ENCODE results near the gene HACD2.

The HACD2 gene

DNA sequence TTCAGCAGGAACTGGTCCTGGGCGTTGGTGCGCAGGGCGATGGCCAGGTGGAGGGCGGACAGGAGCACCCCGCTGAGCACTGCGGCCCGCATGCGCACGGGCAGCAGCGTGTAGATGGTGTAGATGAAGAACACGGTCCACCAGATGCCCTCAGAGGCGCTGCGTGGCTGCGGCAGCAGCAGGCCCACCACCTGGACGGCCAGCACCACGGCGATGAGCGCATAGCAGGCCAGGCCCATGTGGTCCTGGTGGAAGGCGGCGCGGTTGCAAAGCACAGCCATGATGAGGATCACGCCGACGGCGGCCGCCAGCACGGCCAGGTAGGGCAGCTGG, 137.5 kb downstream of the HACD2 start:
- no peak for DNase-seq (ENCODE audit: low read depth)

GRCh38 chr3:123446610-123447109, 138.2 kb downstream of the HACD2 start:
- DNase-seq (ENCODE audit: low read depth) = no peak

- DNase-seq (ENCODE audit: low read depth) = no peak
Observed at GRCh38 chr3:123446210-123446609, 138.6 kb downstream of the HACD2 start.

- no peak for DNase-seq (ENCODE audit: low read depth)
Observed at GRCh38 chr3:123445702-123446101, 139.2 kb downstream of the HACD2 start.

GRCh38 chr3:123444744-123445143, 140.1 kb downstream of the HACD2 start:
- no peak for DNase-seq (ENCODE audit: low read depth)

- no peak for DNase-seq (ENCODE audit: low read depth)
Observed at GRCh38 chr3:123444023-123444422, 140.8 kb downstream of the HACD2 start.

DNA sequence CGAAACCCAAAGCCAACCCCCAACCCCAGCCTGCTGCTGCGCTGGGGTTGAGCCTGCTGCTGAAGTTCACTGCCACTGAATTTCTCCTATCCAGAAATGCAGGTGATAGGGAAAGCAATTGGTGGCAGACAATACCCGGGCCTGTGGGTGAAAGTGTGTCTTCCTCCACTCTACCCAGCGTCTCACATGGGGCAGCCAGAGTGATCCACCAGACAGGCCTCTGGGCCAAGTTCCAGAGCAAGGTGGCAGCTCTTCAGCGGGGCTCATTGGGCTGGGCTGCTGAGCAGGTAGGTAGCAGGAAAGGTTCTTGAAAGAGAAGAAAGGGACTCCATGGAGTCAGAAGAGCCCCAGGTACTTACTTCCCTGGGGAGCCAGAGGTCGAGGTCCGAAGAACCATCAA, 141.9 kb downstream of the HACD2 start:
- no peak for DNase-seq (ENCODE audit: low read depth)

DNA sequence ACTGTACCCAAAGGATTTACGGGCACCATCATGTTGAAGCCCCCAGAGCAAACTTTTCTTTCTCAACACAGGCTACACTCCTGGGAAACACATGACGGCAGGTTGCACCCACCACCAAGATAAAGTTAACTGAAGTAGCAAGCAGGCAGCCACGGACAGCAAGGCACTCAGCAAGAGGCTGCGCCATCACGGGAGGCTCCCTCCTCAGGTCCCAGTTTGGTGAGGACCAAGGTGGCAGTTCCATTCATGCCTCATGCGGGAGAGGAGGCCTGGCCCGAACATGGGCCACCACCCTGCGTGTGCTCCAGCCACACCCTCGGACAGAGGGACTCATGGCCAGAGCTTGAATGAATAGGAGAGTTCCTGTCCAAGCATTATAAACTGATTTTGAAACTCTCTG, 142.7 kb downstream of the HACD2 start:
- DNase-seq (ENCODE audit: low read depth) = no peak
